ENCODE data around the gene KATNB1. TPM values are rescaled to one million over a fixed set of nuclear protein-coding genes. Genes with fewer than 3 reads are reported as not detected.

Gene KATNB1
- total and polyA plus RNA-seq, 10 donors = 10.6 to 23.1 (median 17.0) TPM

DNA sequence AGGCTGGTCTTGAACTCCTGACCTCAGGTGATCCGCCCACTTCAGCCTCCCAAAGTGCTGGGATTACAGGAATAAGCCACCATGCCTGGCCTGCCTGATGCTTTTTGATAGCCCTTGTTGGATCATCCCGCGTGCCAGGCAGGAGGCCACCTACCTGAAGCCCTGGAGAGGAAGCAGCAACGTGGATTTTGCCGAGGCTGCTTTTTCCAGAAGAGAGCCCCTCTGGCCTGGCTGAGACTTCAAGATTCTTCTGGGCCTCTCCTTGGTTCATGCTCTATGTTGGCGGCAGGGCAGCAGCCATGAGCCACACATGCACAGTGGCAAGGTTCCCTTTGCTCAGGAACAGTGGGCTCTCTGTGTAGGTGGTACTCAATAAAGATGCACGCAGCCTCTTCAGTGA lies 11.5 kb downstream of the KATNB1 start:
- no peak for DNase-seq
- WGBS, 5 donors = 89 to 100% (median 93%) methylated on average over 5 to 7 of the region's 7 CpGs
- peaks cover 0 to 80% (median 24%) of the 10 kb centered on the region in 6 donors for H3K36me3 ChIP-seq
- H3K27me3 ChIP-seq (replicated peaks in 1 of 7) = no peaks in the 10 kb centered on the region
- no peaks in the 10 kb centered on the region for H3K9me3 ChIP-seq
- TF ChIP-seq, protein P1, sequence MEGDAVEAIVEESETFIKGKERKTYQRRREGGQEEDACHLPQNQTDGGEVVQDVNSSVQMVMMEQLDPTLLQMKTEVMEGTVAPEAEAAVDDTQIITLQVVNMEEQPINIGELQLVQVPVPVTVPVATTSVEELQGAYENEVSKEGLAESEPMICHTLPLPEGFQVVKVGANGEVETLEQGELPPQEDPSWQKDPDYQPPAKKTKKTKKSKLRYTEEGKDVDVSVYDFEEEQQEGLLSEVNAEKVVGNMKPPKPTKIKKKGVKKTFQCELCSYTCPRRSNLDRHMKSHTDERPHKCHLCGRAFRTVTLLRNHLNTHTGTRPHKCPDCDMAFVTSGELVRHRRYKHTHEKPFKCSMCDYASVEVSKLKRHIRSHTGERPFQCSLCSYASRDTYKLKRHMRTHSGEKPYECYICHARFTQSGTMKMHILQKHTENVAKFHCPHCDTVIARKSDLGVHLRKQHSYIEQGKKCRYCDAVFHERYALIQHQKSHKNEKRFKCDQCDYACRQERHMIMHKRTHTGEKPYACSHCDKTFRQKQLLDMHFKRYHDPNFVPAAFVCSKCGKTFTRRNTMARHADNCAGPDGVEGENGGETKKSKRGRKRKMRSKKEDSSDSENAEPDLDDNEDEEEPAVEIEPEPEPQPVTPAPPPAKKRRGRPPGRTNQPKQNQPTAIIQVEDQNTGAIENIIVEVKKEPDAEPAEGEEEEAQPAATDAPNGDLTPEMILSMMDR (IDR thresholded peaks at IDR 0.05 in 8 of 11, conservative IDR thresholded peaks at IDR 0.05 in 3 of 11) = no peak
- TF ChIP-seq POLR2A (IDR thresholded peaks at IDR 0.05) = no peak
- TF ChIP-seq POLR2AphosphoS5 (IDR thresholded peaks at IDR 0.05) = no peak
- H3K4me1 ChIP-seq = no peaks in the 10 kb centered on the region
- H3K4me3 ChIP-seq = no peak overlapping the region
- no peak overlapping the region for H3K27ac ChIP-seq
- intact Hi-C loops (cut with DNase I; ENCODE audit: low total_unique reads) = no loop called here

GRCh38 chr16:57747496-57747895 lies 11.9 kb downstream of the KATNB1 start:
- H3K4me3 ChIP-seq = no peak overlapping the region
- DNase-seq = no peak
- peaks cover 0 to 80% (median 23%) of the 10 kb centered on the region in 6 donors for H3K36me3 ChIP-seq
- TF ChIP-seq POLR2AphosphoS5 (IDR thresholded peaks at IDR 0.05) = no peak
- TF ChIP-seq POLR2A (IDR thresholded peaks at IDR 0.05) = no peak
- TF ChIP-seq, protein P1 (IDR thresholded peaks at IDR 0.05 in 8 of 11, conservative IDR thresholded peaks at IDR 0.05 in 3 of 11) = no peak
- no peaks in the 10 kb centered on the region for H3K9me3 ChIP-seq
- 94 to 99% (median 97%) methylated on average over 8 to 12 of the region's 12 CpGs for WGBS, 5 donors
- no peaks in the 10 kb centered on the region for H3K27me3 ChIP-seq (replicated peaks in 1 of 7)
- no peak overlapping the region for H3K27ac ChIP-seq
- no peaks in the 10 kb centered on the region for H3K4me1 ChIP-seq
- intact Hi-C loops (cut with DNase I; ENCODE audit: low total_unique reads) = no loop called here

- Histone ChIP-seq H3K27ac (no peak overlapping the region), H3K4me1 (no peaks in the 10 kb centered on the region), H3K9me3 (no peaks in the 10 kb centered on the region), H3K4me3 (no peak overlapping the region), H3K36me3 (peaks cover 0 to 80% (median 25%) of the 10 kb centered on the region in 6 donors), H3K27me3 (replicated peaks in 1 of 7) (no peaks in the 10 kb centered on the region)
- TF ChIP-seq POLR2A (IDR thresholded peaks at IDR 0.05) (no peak), POLR2AphosphoS5 (IDR thresholded peaks at IDR 0.05) (no peak)
- TF ChIP-seq, protein P1 (IDR thresholded peaks at IDR 0.05 in 8 of 11, conservative IDR thresholded peaks at IDR 0.05 in 3 of 11) = no peak
- intact Hi-C loops (cut with DNase I; ENCODE audit: low total_unique reads) = no loop called here
- 78 to 96% (median 93%) methylated on average over 5 to 6 of the region's 6 CpGs for WGBS, 5 donors
- no peak for DNase-seq
These were observed 12.4 kb downstream of the KATNB1 start for GRCh38 chr16:57747996-57748395.

DNA sequence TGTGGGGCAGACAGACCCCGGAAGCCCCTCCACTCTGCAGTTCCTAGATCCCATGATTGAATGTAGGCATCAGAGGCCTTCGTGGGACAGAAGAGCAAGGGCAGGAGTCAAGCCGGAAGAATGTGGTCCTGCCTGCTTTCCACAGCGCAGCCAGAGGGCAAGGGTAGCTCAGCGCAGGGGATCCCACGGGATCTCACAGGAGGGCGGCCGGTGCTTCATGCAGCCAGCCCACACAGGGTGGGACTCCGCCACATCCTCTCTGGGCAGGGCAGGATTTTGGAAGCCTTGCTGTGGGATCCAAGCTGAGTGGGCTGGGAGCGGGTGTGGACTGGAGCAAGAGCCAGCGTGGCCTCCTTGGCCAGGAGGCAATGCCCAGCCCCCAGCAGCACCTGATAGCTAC lies 13.0 kb downstream of the KATNB1 start:
- Histone ChIP-seq H3K27me3 (replicated peaks in 1 of 7) (no peaks in the 10 kb centered on the region), H3K4me3 (no peak overlapping the region), H3K27ac (no peak overlapping the region), H3K36me3 (peaks cover 0 to 80% (median 27%) of the 10 kb centered on the region in 6 donors), H3K4me1 (no peaks in the 10 kb centered on the region), H3K9me3 (no peaks in the 10 kb centered on the region)
- no peak for DNase-seq
- intact Hi-C loops (cut with DNase I; ENCODE audit: low total_unique reads) = no loop called here
- TF ChIP-seq POLR2A (IDR thresholded peaks at IDR 0.05) = no peak
- TF ChIP-seq, protein P1 (IDR thresholded peaks at IDR 0.05 in 8 of 11, conservative IDR thresholded peaks at IDR 0.05 in 3 of 11) = no peak
- TF ChIP-seq POLR2AphosphoS5 (IDR thresholded peaks at IDR 0.05) = no peak
- 85 to 97% (median 91%) methylated on average over 9 to 11 of the region's 11 CpGs for WGBS, 5 donors

Measured in spleen (tissue), 11 donors.